Peyer's patch (tissue), 4 donors: ENCODE results near the gene SYNCRIP. TPM values are rescaled to one million over a fixed set of nuclear protein-coding genes. Genes with fewer than 3 reads are reported as not detected.

Experiments
- DNase-seq, 3 donors: peaks; one replicate each; pipeline ENCODE4 v3.0.0-alpha.2; 2017 to 2019
- H3K27ac ChIP-seq, 4 donors: fragments of 200-600 bp; sonication (generic); one replicate each; pipeline ENCODE4 v1.5.1; 2016 to 2019
- H3K27me3 ChIP-seq, 2 donors: fragments of 200-600 bp; sonication (generic); one replicate each; pipeline ENCODE4 v1.5.1; 2019
- H3K36me3 ChIP-seq, 3 donors: fragments of 200-600 bp; sonication (generic); one replicate each; pipeline ENCODE4 v1.5.1; 2016 to 2019
- H3K4me1 ChIP-seq, 4 donors: fragments of 200-600 bp; sonication (generic); one replicate each; pipeline ENCODE4 v1.5.1; 2016 to 2019
- H3K4me3 ChIP-seq, 4 donors: fragments of 200-600 bp; sonication (generic); 1 replicate in 3 of 4; 2 replicates in 1 of 4; pipeline ENCODE4 v1.5.1; 2016 to 2019; ENCODE audit warnings: mild to moderate bottlenecking in 1 of 4
- H3K9me3 ChIP-seq, 4 donors: fragments of 200-600 bp; sonication (generic); one replicate each; pipeline ENCODE4 v1.5.1; 2016 to 2019; ENCODE audit warnings: mild to moderate bottlenecking in 1 of 4
- POLR2A ChIP-seq, 2 donors: fragments of 450-650 bp; IDR thresholded peaks; one replicate each; pipeline ENCODE4 v1.5.1; 2017; ENCODE audit warnings: antibody characterized with exemption in 2 of 2, mild to moderate bottlenecking in 2 of 2, moderate library complexity in 2 of 2
- total RNA-seq, 4 donors: library from RNA; depleted of rRNA; stranded (reverse); fragments of >200 nt; gene quantifications; one replicate each; pipeline ENCODE4 v1.1.0, GENCODE V29; 2016
- TF ChIP-seq, protein P1 (sequence below), 6 experiments: fragments of 450-650 bp in 4 of 6; fragments of 200-600 bp in 2 of 6; sonication (generic) in 1 of 6; IDR thresholded peaks; one replicate each; pipeline ENCODE4 v1.5.1; 2017 to 2019; ENCODE audit warnings: antibody characterized with exemption in 6 of 6, mild to moderate bottlenecking in 3 of 6, moderate library complexity in 1 of 6

Gene SYNCRIP
- total RNA-seq, 4 donors from 2014 or later = 32.4 to 52.8 (median 37.8) TPM

DNA sequence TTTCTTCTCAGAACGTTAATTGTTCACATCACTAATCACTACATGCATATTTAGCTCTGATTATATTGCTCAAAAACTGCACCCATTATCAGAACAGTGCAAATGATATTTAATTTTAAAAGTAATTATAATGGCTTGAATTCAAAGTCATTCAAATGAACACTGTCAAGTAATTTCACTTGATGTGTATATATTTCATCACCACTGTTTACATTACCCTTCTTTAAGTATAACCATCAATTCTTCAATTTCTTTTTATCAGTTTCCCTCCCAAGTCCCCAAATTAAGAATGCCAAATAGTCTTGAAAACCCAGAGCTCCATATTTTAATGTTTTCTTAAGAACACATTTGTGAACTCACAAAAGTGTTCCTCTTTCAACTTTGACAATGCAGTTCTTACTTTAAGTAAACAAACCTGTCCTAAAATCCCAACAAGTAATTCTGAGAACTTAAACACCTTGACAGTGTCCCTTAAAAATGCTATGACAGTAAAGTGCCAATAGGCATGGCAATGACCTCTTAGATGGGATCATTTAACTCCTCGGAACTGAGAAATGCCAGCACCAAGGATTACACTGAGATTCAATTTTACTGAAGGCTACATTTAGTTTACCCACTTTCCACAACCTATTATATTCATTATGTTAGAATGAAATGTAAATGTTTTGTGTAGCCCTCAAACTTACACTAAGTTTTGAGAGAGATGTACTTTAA is 32.3 kb downstream of the SYNCRIP start:
- H3K36me3 ChIP-seq = peaks cover 0 to 70% (median 0%) of the 10 kb centered on the region in 3 donors
- no peaks in the 10 kb centered on the region for H3K9me3 ChIP-seq
- DNase-seq = no peak
- H3K27ac ChIP-seq = no peak overlapping the region
- H3K27me3 ChIP-seq = no peaks in the 10 kb centered on the region
- no peak overlapping the region for H3K4me3 ChIP-seq
- TF ChIP-seq, protein P1, sequence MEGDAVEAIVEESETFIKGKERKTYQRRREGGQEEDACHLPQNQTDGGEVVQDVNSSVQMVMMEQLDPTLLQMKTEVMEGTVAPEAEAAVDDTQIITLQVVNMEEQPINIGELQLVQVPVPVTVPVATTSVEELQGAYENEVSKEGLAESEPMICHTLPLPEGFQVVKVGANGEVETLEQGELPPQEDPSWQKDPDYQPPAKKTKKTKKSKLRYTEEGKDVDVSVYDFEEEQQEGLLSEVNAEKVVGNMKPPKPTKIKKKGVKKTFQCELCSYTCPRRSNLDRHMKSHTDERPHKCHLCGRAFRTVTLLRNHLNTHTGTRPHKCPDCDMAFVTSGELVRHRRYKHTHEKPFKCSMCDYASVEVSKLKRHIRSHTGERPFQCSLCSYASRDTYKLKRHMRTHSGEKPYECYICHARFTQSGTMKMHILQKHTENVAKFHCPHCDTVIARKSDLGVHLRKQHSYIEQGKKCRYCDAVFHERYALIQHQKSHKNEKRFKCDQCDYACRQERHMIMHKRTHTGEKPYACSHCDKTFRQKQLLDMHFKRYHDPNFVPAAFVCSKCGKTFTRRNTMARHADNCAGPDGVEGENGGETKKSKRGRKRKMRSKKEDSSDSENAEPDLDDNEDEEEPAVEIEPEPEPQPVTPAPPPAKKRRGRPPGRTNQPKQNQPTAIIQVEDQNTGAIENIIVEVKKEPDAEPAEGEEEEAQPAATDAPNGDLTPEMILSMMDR (IDR thresholded peaks at IDR 0.05) = no peak
- no peak for TF ChIP-seq POLR2A (IDR thresholded peaks at IDR 0.05)
- H3K4me1 ChIP-seq = no peaks in the 10 kb centered on the region

DNA sequence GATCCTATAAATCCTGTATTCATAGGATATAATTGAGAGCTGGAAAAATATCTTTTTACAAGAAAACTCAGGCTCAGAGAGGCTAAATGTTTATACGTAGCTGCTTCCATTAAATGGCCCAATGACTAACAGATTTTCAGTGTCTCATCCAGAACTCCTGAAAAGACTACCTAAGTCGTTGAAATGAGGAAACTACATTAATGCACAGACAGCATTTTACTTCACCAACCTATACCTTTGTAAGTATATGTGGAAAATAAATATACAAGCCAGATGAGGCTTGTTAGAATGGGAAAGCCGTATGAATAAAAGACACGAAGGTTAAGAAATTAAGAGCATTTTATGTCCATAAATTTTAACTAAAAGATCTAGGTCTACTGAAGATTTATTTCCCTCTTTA is 40.6 kb downstream of the SYNCRIP start:
- Histone ChIP-seq H3K27me3 (no peaks in the 10 kb centered on the region), H3K36me3 (no peaks in the 10 kb centered on the region), H3K4me1 (no peaks in the 10 kb centered on the region), H3K9me3 (no peaks in the 10 kb centered on the region), H3K4me3 (no peak overlapping the region), H3K27ac (no peak overlapping the region)
- TF ChIP-seq POLR2A (IDR thresholded peaks at IDR 0.05) = no peak
- TF ChIP-seq, protein P1 (IDR thresholded peaks at IDR 0.05) = no peak
- DNase-seq = no peak

DNA sequence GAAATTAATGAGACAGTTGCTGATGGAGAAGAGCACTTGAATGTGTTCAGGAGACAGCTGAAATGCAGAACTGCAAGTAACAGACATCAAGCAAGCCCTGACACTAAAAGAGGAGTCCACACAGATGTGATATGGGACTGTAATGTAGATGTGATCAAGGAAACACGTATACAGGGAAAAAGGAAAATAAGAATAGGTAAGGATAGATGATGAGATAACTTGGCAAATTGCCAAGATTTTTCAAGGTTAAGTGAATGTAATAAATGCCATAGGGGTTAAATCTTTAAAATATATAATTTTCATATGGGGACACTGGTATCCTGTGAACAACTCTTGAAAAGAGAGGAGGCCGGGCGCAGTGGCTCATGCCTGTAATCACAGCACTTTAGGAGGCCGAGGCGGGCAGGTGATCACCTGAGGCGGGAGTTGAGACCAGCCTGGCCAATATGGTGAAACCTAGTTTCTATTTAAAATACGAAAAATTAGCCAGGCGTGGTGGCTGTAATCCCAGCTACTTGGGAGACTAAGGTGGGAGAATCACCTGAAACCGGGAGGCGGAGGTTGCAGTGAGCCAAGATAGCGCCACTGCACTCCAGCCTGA is 41.9 kb downstream of the SYNCRIP start:
- no peak for TF ChIP-seq POLR2A (IDR thresholded peaks at IDR 0.05)
- TF ChIP-seq, protein P1 (IDR thresholded peaks at IDR 0.05) = no peak

DNA sequence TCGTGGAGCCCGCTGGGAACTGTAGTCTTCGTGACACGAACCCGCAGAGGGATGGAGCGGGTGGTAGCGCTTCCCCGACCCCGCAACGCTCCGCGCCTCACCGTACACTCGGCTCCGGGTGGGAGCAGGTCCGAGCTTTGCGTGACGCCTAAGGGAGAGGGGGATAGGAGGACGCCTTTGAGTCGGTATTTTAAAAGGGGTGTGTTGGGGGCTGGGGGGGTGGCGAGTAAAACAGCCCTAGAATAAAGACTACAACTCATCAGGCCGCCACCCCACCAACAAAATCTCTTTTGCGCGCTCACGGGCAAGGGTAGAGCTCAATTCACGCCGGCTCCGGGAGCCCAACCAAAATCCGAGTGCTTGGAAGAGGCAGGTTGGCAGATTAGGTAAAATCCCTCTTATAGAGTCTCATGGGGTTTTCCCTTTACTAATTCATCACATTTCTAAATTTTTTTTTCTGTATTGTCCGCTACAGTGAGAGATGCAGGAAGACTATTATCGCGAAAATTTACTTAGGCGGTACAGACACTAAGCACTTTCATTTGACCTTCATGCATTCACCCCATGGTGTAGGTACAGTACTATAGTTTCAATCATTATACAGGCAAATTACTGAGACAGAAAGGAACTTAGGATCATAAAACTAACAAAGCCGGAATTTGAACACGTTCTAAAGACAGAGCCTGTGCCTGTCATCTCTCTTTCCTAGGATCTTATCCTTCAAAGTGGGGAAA is 48.3 kb downstream of the SYNCRIP start:
- no peak for TF ChIP-seq POLR2A (IDR thresholded peaks at IDR 0.05)
- TF ChIP-seq, protein P1 (IDR thresholded peaks at IDR 0.05) = no peak
- Histone ChIP-seq H3K27ac (peak overlapping the region; percentile 83 to 99 (median 96)), H3K4me3 (peak overlapping the region; percentile 44 to 89 (median 82)), H3K36me3 (no peaks in the 10 kb centered on the region), H3K9me3 (no peaks in the 10 kb centered on the region), H3K4me1 (peaks cover 0 to 18% (median 5%) of the 10 kb centered on the region in 4 donors), H3K27me3 (no peaks in the 10 kb centered on the region)
- no peak for DNase-seq

More for the DNA sequence above, 41.9 kb downstream of the SYNCRIP start:
- no peak overlapping the region for H3K4me3 ChIP-seq
- H3K27ac ChIP-seq = no peak overlapping the region
- H3K9me3 ChIP-seq = no peaks in the 10 kb centered on the region
- no peaks in the 10 kb centered on the region for H3K36me3 ChIP-seq
- no peaks in the 10 kb centered on the region for H3K4me1 ChIP-seq
- no peaks in the 10 kb centered on the region for H3K27me3 ChIP-seq
- no peak for DNase-seq

DNA sequence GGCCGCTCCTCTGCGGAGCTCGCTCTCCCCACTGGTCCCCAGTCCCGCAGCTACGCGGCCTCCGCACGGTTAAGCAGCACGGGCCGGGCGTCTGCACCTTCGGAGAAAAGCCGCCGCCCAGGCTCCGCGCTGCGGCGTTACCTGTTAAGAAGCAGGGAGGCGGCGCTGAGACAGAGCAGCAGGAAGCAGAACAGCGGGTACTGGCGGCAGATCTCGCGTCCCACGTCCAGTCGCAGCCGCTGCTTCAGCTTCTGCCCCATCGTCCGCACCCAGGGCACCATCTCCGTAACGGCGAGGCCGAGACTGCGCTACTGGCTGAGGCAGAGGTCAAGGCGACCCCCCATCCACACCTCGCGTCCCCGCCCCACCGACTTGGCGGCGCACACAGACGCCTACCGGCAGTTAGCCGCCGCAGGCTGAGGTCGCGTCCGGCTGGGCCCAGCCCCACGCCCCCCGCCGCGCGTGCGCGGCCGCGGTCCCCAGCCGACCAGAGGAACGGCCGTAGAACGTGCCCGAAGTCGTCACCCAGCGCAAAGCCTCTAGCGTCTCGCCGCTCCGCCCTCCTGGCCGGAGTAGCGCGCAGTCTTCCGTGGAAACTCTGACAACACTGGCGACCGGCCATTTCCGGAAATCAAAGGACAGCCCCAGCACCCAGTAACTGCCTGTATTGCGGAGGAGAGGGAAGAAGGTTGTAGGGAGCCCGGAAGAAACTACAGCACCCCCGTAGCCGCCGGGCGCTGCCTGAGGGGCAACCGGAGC is 49.1 kb downstream of the SYNCRIP start, which contains the start of gene SNX14:
Gene SNX14, minus strand, starts transcription at position 421 of the 759 bp plus-strand sequence. Its CDS starts 140 bp downstream, at position 281.
- peak; percentile 78 to 86 for TF ChIP-seq POLR2A (IDR thresholded peaks at IDR 0.05)
- TF ChIP-seq, protein P1 (IDR thresholded peaks at IDR 0.05) = peak in 2 of 6 experiments; percentile 19 to 44
- H3K36me3 ChIP-seq = no peaks in the 10 kb centered on the region
- peaks cover 0 to 18% (median 5%) of the 10 kb centered on the region in 4 donors for H3K4me1 ChIP-seq
- H3K27ac ChIP-seq = peak within 1 kb of the TSS; percentile 83 to 99 (median 96)
- peak within 1 kb of the TSS; percentile 44 to 89 (median 82) for H3K4me3 ChIP-seq
- H3K27me3 ChIP-seq = no peaks in the 10 kb centered on the region
- peak; percentile 79 to 97 (median 96) for DNase-seq
- H3K9me3 ChIP-seq = no peaks in the 10 kb centered on the region
